ENCODE data around the gene SELENOK. TPM values are rescaled to one million over a fixed set of nuclear protein-coding genes. Genes with fewer than 3 reads are reported as not detected.

The SELENOK gene
- total RNA-seq: 13.5 and 33.8 TPM in 2 replicates

GRCh38 chr3:53891497-53892285 lies at the start of gene SELENOK:
SELENOK (minus strand) TSS chr3:53891859.

GRCh38 chr3:53881691-53882593 lies 9.7 kb downstream of the SELENOK start, which contains the start of gene ACTR8:
ACTR8 (minus strand) TSS chr3:53882152; CDS start chr3:53882101, 51 bp downstream.

GRCh38 chr3:53846134-53846850 lies 45.4 kb downstream of the SELENOK start, which contains the start of the genes CHDH and IL17RB:
CHDH (minus strand) TSS chr3:53846419; CDS start chr3:53824008, 22,411 bp downstream.
IL17RB (plus strand) TSS chr3:53846568; CDS start chr3:53846589, 21 bp downstream.

Other genes with a start within 250 kb of the SELENOK start
- under 0.01 and 0.21 TPM in 2 replicates for gene CHDH, start 45.4 kb downstream of the SELENOK start, total RNA-seq
- under 0.01 and 0.07 TPM in 2 replicates for gene IL17RB, start 45.3 kb downstream of the SELENOK start, total RNA-seq
- gene ACTR8, start 9.7 kb downstream of the SELENOK start, total RNA-seq: 21.7 and 21.9 TPM in 2 replicates
- gene CACNA2D3, start 230.7 kb upstream of the SELENOK start, total RNA-seq: 0.07 and 1.0 TPM in 2 replicates